ENCODE measurements around the gene PDAP1.
A peak's percentile ranks its signal among the peaks of the same experiment; 100 is the strongest.

Gene PDAP1

DNA sequence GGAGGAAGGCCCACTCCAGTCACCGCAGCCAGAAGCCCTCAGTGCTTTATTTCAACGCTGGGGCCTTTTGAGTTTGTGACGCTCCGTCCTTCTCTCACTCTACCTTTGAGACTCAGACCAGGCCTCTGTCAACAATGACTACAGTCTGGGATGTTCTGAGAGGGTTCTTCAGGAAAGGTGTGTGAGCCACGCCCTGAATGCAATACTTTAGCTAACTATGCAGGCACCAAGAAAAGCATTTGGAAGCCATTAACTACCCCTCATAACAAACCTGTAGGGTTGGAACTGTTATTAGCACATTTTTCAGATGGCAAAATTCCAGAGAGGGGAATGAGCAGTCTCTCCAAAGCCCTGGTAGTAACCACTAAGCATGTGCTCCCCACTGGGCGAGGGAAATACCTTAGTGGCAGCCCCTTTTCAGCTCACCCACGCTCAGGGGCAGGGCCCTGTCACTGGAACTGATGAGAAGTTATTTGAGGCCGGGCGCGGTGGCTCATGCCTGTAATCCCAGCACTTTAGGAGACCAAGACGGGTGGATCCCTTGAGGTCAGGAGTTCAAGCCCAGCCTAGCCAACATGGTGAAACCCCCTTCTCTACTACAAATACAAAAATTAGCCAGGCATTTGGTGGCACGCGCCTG, 39.5 kb downstream of the PDAP1 start:
- 98% methylated on average over 13 of the region's 13 CpGs for WGBS (ENCODE audit: insufficient coverage)
- ChIA-PET CTCF (interaction anchor here (0.7 to 3.8 kb wide), 5 partner anchors 11 to 667 kb away, joined by 3 to 22 read pairs (median 4); no protein-coding TSS in a partner anchor), POLR2A (no interaction called here)
- Histone ChIP-seq H3K9me3 (ENCODE audit: control extremely low read depth in 1 of 5, control insufficient read depth in 4 of 5, insufficient read depth in 2 of 5, low read depth in 1 of 5, low read length in 4 of 5) (no peaks in the 10 kb centered on the region), H3K27me3 (replicated peaks in 2 of 5; ENCODE audit: control insufficient read depth in 4 of 5, insufficient read depth in 5 of 5, low read length in 4 of 5) (no peaks in the 10 kb centered on the region), H3K27ac (ENCODE audit: insufficient read depth in 1 of 2, low read depth in 1 of 2, low read length in 2 of 2, poor library complexity in 1 of 2, severe bottlenecking in 2 of 2) (no peak overlapping the region), H3K36me3 (ENCODE audit: control insufficient read depth in 4 of 4, insufficient read depth in 4 of 4, low read length in 3 of 4) (peaks cover 13 to 30% (median 24%) of the 10 kb centered on the region in 4 experiments), H3K4me3 (ENCODE audit: control insufficient read depth in 1 of 7, extremely low read depth in 1 of 7, insufficient read depth in 4 of 7, low read depth in 2 of 7, low read length in 6 of 7) (no peak overlapping the region), H3K4me1 (ENCODE audit: control extremely low read depth in 1 of 4, control insufficient read depth in 4 of 4, insufficient read depth in 4 of 4, low read length in 3 of 4) (peaks cover 0 to 22% (median 6%) of the 10 kb centered on the region in 4 experiments)
- DNase-seq = no peak

DNA sequence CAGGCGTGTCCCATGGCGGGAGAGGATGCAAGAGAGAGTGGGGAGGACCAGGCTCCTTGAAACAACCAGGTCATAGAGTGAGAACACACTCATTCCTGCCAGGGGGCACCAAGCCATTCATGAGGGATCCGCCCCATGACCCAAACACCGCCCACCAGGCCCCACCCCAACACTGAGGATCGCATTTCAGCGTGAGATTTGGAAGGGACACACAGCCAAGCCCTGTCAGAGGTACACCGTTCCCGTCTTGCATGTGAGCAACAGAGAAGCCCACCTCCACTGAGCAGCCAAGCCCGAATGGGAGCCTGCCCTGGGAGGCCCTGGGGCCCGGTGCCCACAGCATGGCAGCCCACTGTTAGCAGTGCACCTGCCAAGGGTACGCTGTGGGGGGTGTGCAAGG, 41.8 kb downstream of the PDAP1 start:
- Histone ChIP-seq H3K27ac (ENCODE audit: insufficient read depth in 1 of 2, low read depth in 1 of 2, low read length in 2 of 2, poor library complexity in 1 of 2, severe bottlenecking in 2 of 2) (no peak overlapping the region), H3K4me1 (ENCODE audit: control extremely low read depth in 1 of 4, control insufficient read depth in 4 of 4, insufficient read depth in 4 of 4, low read length in 3 of 4) (peaks cover 0 to 18% (median 3%) of the 10 kb centered on the region in 4 experiments), H3K4me3 (ENCODE audit: control insufficient read depth in 1 of 7, extremely low read depth in 1 of 7, insufficient read depth in 4 of 7, low read depth in 2 of 7, low read length in 6 of 7) (no peak overlapping the region), H3K27me3 (replicated peaks in 2 of 5; ENCODE audit: control insufficient read depth in 4 of 5, insufficient read depth in 5 of 5, low read length in 4 of 5) (no peaks in the 10 kb centered on the region), H3K36me3 (ENCODE audit: control insufficient read depth in 4 of 4, insufficient read depth in 4 of 4, low read length in 3 of 4) (peaks cover 17 to 46% (median 33%) of the 10 kb centered on the region in 4 experiments), H3K9me3 (ENCODE audit: control extremely low read depth in 1 of 5, control insufficient read depth in 4 of 5, insufficient read depth in 2 of 5, low read depth in 1 of 5, low read length in 4 of 5) (no peaks in the 10 kb centered on the region)
- DNase-seq = no peak
- ChIA-PET POLR2A (no interaction called here), CTCF (interaction anchor here (0.8 to 4.0 kb wide), 7 partner anchors 14 to 49 kb away, joined by 3 to 24 read pairs (median 8); no protein-coding TSS in a partner anchor)
- 95% methylated on average over 9 of the region's 11 CpGs for WGBS (ENCODE audit: insufficient coverage)

DNA sequence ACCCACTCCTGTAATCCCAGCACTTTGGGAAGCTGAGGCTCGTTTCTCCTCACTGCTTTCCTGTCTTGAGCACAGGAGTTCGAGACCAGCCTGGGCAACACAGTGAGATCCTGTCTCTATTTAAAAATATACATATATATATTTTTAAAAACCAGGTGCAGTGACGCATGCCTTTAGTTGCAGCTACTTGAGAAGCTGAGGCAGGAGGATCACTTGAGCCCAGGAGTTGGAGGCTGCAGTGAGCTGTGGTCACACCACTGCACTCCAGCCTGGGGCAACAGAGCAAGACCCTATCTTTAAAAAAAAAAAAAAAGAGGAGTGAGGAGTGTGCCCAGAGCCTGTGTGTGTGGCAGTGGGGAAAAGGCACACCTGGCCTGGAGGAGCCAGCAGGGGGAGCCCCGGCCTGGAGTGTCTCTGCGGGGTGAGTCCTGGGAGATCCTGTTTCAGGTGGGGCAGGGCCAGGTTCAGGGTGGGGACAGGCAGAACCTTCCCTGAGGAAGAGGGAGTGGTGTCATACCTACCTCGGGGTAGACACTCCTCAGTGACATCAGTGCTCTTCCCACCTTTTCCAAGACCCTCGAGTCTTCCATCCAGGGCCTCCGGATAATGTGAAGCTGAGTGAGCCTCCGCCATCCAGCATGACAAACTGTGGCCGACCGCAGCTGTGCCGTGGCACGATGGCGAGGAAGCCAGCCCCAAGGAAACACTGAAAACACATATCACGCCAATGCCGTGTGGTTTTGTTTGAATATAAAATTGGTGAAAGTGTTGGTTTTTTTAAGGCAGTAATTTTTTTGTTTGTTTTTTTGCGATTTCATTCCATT, 42.9 kb downstream of the PDAP1 start:
- H3K4me1 ChIP-seq (ENCODE audit: control extremely low read depth in 1 of 4, control insufficient read depth in 4 of 4, insufficient read depth in 4 of 4, low read length in 3 of 4) = peaks cover 0 to 15% (median 3%) of the 10 kb centered on the region in 4 experiments
- no peaks in the 10 kb centered on the region for H3K27me3 ChIP-seq (replicated peaks in 2 of 5; ENCODE audit: control insufficient read depth in 4 of 5, insufficient read depth in 5 of 5, low read length in 4 of 5)
- POLR2A ChIA-PET = no interaction called here
- no peaks in the 10 kb centered on the region for H3K9me3 ChIP-seq (ENCODE audit: control extremely low read depth in 1 of 5, control insufficient read depth in 4 of 5, insufficient read depth in 2 of 5, low read depth in 1 of 5, low read length in 4 of 5)
- 83% methylated on average over 11 of the region's 17 CpGs for WGBS (ENCODE audit: insufficient coverage)
- CTCF ChIA-PET = interaction anchor here (0.6 to 4.0 kb wide), 14 partner anchors 10 to 44 kb away, joined by 3 to 24 read pairs (median 4); partner anchors contain the start of genes BUD31 and PDAP1
- no peak overlapping the region for H3K4me3 ChIP-seq (ENCODE audit: control insufficient read depth in 1 of 7, extremely low read depth in 1 of 7, insufficient read depth in 4 of 7, low read depth in 2 of 7, low read length in 6 of 7)
- peak in 2 of 3 donors; percentile 41 to 48 for DNase-seq
- H3K27ac ChIP-seq (ENCODE audit: insufficient read depth in 1 of 2, low read depth in 1 of 2, low read length in 2 of 2, poor library complexity in 1 of 2, severe bottlenecking in 2 of 2) = no peak overlapping the region
- H3K36me3 ChIP-seq (ENCODE audit: control insufficient read depth in 4 of 4, insufficient read depth in 4 of 4, low read length in 3 of 4) = peaks cover 24 to 55% (median 40%) of the 10 kb centered on the region in 4 experiments

DNA sequence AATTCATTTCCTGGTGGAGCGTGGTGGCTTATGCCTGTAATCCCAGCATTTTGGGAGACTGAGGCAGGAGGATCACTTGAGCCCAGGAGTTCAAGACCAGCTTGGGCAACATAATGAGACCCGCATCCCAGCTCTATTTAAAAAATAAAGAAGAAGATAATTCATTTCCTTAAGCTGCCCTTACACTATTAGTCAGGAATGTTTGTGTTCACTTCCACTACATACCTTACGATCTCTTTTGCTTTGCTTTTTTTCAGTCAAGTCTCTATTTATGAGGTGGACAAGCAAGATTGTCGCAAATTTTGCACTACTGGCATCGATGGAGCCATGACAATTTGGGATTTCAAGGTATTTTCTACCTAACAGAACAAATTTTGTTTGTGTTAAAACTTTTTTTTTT, 45.1 kb downstream of the PDAP1 start:
- no peaks in the 10 kb centered on the region for H3K27me3 ChIP-seq (replicated peaks in 2 of 5; ENCODE audit: control insufficient read depth in 4 of 5, insufficient read depth in 5 of 5, low read length in 4 of 5)
- no peak overlapping the region for H3K4me3 ChIP-seq (ENCODE audit: control insufficient read depth in 1 of 7, extremely low read depth in 1 of 7, insufficient read depth in 4 of 7, low read depth in 2 of 7, low read length in 6 of 7)
- CTCF ChIA-PET = interaction anchor here (1.0 to 3.1 kb wide), 4 partner anchors 10 to 46 kb away, joined by 3 to 14 read pairs (median 6); partner anchors contain the start of genes BUD31 and PDAP1
- 100% methylated on average over 3 of the region's 5 CpGs for WGBS (ENCODE audit: insufficient coverage)
- POLR2A ChIA-PET = no interaction called here
- no peak overlapping the region for H3K27ac ChIP-seq (ENCODE audit: insufficient read depth in 1 of 2, low read depth in 1 of 2, low read length in 2 of 2, poor library complexity in 1 of 2, severe bottlenecking in 2 of 2)
- H3K9me3 ChIP-seq (ENCODE audit: control extremely low read depth in 1 of 5, control insufficient read depth in 4 of 5, insufficient read depth in 2 of 5, low read depth in 1 of 5, low read length in 4 of 5) = no peaks in the 10 kb centered on the region
- H3K4me1 ChIP-seq (ENCODE audit: control extremely low read depth in 1 of 4, control insufficient read depth in 4 of 4, insufficient read depth in 4 of 4, low read length in 3 of 4) = no peaks in the 10 kb centered on the region
- H3K36me3 ChIP-seq (ENCODE audit: control insufficient read depth in 4 of 4, insufficient read depth in 4 of 4, low read length in 3 of 4) = peaks cover 28 to 68% (median 49%) of the 10 kb centered on the region in 4 experiments
- DNase-seq = no peak

DNA sequence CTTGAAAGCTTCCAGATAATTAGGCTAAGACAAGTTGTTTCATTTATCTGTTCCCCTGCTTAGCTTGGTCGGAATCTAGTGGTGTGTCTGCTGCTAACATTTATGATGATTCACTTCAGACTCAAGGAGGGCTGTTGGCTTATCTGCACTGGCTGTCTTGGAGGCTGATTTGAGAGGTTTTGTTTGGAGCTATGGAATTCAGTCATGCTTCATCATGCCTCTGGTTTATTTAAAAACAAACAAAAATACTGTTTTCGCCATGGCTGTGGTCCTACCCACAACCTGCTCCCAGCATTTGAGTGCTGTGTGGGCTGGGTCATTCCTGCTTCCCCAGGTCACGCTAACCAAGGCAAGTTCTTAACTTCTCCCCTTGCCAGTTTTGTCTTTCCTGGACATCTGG, 45.6 kb downstream of the PDAP1 start:
- no peaks in the 10 kb centered on the region for H3K27me3 ChIP-seq (replicated peaks in 2 of 5; ENCODE audit: control insufficient read depth in 4 of 5, insufficient read depth in 5 of 5, low read length in 4 of 5)
- no peaks in the 10 kb centered on the region for H3K9me3 ChIP-seq (ENCODE audit: control extremely low read depth in 1 of 5, control insufficient read depth in 4 of 5, insufficient read depth in 2 of 5, low read depth in 1 of 5, low read length in 4 of 5)
- no peak overlapping the region for H3K4me3 ChIP-seq (ENCODE audit: control insufficient read depth in 1 of 7, extremely low read depth in 1 of 7, insufficient read depth in 4 of 7, low read depth in 2 of 7, low read length in 6 of 7)
- no peaks in the 10 kb centered on the region for H3K4me1 ChIP-seq (ENCODE audit: control extremely low read depth in 1 of 4, control insufficient read depth in 4 of 4, insufficient read depth in 4 of 4, low read length in 3 of 4)
- H3K36me3 ChIP-seq (ENCODE audit: control insufficient read depth in 4 of 4, insufficient read depth in 4 of 4, low read length in 3 of 4) = peaks cover 32 to 73% (median 53%) of the 10 kb centered on the region in 4 experiments
- POLR2A ChIA-PET = no interaction called here
- 100% methylated on average over 1 of the region's 3 CpGs for WGBS (ENCODE audit: insufficient coverage)
- CTCF ChIA-PET = interaction anchor here (1.0 to 3.1 kb wide), 4 partner anchors 10 to 47 kb away, joined by 3 to 14 read pairs (median 6); partner anchors contain the start of genes BUD31 and PDAP1
- no peak overlapping the region for H3K27ac ChIP-seq (ENCODE audit: insufficient read depth in 1 of 2, low read depth in 1 of 2, low read length in 2 of 2, poor library complexity in 1 of 2, severe bottlenecking in 2 of 2)
- DNase-seq = no peak

DNA sequence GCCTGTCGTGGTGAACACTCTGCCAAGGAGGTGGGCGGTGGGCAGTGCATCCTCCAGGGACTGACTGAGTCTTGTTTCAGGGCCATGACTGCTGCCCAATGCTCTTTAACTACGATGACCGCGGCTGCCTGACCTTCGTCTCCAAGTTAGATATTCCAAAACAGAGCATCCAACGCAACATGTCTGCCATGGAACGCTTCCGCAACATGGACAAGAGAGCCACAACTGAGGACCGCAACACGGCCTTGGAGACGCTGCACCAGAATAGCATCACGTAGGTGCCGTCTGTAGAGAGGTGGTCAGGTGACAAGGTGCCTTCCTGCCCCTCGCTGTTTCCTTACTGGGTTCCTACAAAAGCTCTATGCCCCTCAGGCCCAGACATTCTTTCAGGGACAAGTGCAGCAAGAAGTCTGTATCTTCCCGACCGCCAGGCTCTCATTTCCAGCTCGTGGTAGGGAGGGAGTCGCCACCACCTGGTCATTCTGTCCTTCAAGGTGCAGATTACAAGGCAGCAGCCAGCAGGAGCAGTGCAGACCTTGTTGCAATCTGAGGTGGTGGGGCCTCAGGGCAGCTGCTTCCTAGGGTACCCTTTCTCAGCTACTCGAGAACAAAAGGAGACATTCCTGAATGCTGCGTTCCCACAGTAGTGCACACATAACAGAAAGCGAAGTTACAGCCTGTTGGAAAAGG, 48.8 kb downstream of the PDAP1 start:
- H3K36me3 ChIP-seq (ENCODE audit: control insufficient read depth in 4 of 4, insufficient read depth in 4 of 4, low read length in 3 of 4) = peaks cover 29 to 72% (median 51%) of the 10 kb centered on the region in 4 experiments
- 97% methylated on average over 18 of the region's 22 CpGs for WGBS (ENCODE audit: insufficient coverage)

More for the DNA sequence above, 48.8 kb downstream of the PDAP1 start:
- Histone ChIP-seq H3K4me1 (ENCODE audit: control extremely low read depth in 1 of 4, control insufficient read depth in 4 of 4, insufficient read depth in 4 of 4, low read length in 3 of 4) (no peaks in the 10 kb centered on the region), H3K9me3 (ENCODE audit: control extremely low read depth in 1 of 5, control insufficient read depth in 4 of 5, insufficient read depth in 2 of 5, low read depth in 1 of 5, low read length in 4 of 5) (no peaks in the 10 kb centered on the region), H3K4me3 (ENCODE audit: control insufficient read depth in 1 of 7, extremely low read depth in 1 of 7, insufficient read depth in 4 of 7, low read depth in 2 of 7, low read length in 6 of 7) (no peak overlapping the region), H3K27ac (ENCODE audit: insufficient read depth in 1 of 2, low read depth in 1 of 2, low read length in 2 of 2, poor library complexity in 1 of 2, severe bottlenecking in 2 of 2) (no peak overlapping the region), H3K27me3 (replicated peaks in 2 of 5; ENCODE audit: control insufficient read depth in 4 of 5, insufficient read depth in 5 of 5, low read length in 4 of 5) (no peaks in the 10 kb centered on the region)
- POLR2A ChIA-PET = no interaction called here
- CTCF ChIA-PET = interaction anchor here (1.3 to 1.5 kb wide), 3 partner anchors 15 to 28 kb away, joined by 3 to 4 read pairs (median 4); no protein-coding TSS in a partner anchor
- DNase-seq = no peak

Data from common myeloid progenitor, CD34-positive (primary cell).